Hepatocyte (in vitro differentiated cells): ENCODE data around the gene SLC15A4. TPM values are rescaled to one million over a fixed set of nuclear protein-coding genes. Genes with fewer than 3 reads are reported as not detected.
"Not testable (repeated sequence)": the region's sequence is repeated elsewhere in the genome, so short reads cannot be mapped to it uniquely, and the experiment has no call there.

Experiments
- DNase-seq: peaks from one replicate; pipeline ENCODE4 v3.0.0-alpha.2; 2016; ENCODE audit warnings: low spot score
- H2AFZ ChIP-seq: fragments of 200-600 bp; sonication (generic); 2 replicates; pipeline ENCODE4 v1.6.0; 2016; ENCODE audit warnings: antibody characterized with exemption, mild to moderate bottlenecking
- H3K27ac ChIP-seq: fragments of 200-600 bp; sonication (generic); 2 replicates; pipeline ENCODE4 v1.5.1; 2016; ENCODE audit warnings: mild to moderate bottlenecking
- H3K27me3 ChIP-seq: fragments of 200-600 bp; sonication (generic); 2 replicates; pipeline ENCODE4 v1.6.1; 2016
- H3K36me3 ChIP-seq: fragments of 200-600 bp; sonication (generic); replicated peaks from 2 replicates; pipeline ENCODE4 v1.5.1; 2016; ENCODE audit warnings: low read depth; ENCODE audit not compliant: insufficient read depth
- H3K4me1 ChIP-seq: fragments of 200-600 bp; sonication (generic); 2 replicates; pipeline ENCODE4 v1.5.1; 2016; ENCODE audit warnings: mild to moderate bottlenecking, moderate library complexity; ENCODE audit not compliant: insufficient read depth
- H3K4me2 ChIP-seq: fragments of 200-600 bp; sonication (generic); 2 replicates; pipeline ENCODE4 v1.6.0; 2016
- H3K4me3 ChIP-seq: fragments of 200-600 bp; sonication (generic); 2 replicates; pipeline ENCODE4 v1.5.1; 2016; ENCODE audit warnings: mild to moderate bottlenecking
- H3K79me2 ChIP-seq: fragments of 200-600 bp; sonication (generic); 2 replicates; pipeline ENCODE4 v1.6.0; 2017; ENCODE audit warnings: mild to moderate bottlenecking
- H3K9me2 ChIP-seq: fragments of 200-600 bp; sonication (generic); replicated peaks from 2 replicates; pipeline ENCODE4 v1.6.0; 2017; ENCODE audit warnings: mild to moderate bottlenecking; ENCODE audit not compliant: insufficient read depth
- H3K9me3 ChIP-seq: fragments of 200-600 bp; sonication (generic); 2 replicates; pipeline ENCODE4 v1.5.1; 2016; ENCODE audit warnings: low read depth, mild to moderate bottlenecking
- H4K20me1 ChIP-seq: fragments of 200-600 bp; sonication (generic); 2 replicates; pipeline ENCODE4 v1.6.0; 2016; ENCODE audit warnings: mild to moderate bottlenecking; ENCODE audit not compliant: insufficient read depth, poor library complexity, severe bottlenecking
- EZH2 ChIP-seq: fragments of 200-600 bp; sonication (generic); IDR thresholded peaks from 2 replicates; pipeline ENCODE4 v1.6.1; 2016; ENCODE audit warnings: antibody characterized with exemption, mild to moderate bottlenecking, borderline replicate concordance
- EZH2phosphoT487 ChIP-seq: fragments of 200-600 bp; sonication (generic); IDR thresholded peaks from one replicate; pipeline ENCODE4 v1.6.1; 2018; ENCODE audit warnings: antibody characterized with exemption, mild to moderate bottlenecking, low read depth, moderate library complexity; ENCODE audit not compliant: unreplicated experiment, severe bottlenecking
- WGBS: methylation state at CpG from one replicate; pipeline ENCODE4 v1.1.6; 2016; ENCODE audit warnings: low lambda C conversion rate; ENCODE audit errors: missing lambda C conversion rate; 5-methylcytosine and 5-hydroxymethylcytosine counted together
- polyA plus RNA-seq: library from polyadenylated mRNA; unstranded; fragments of >200 nt; fragmentation: Nextera tagmentation; extraction: Ambion mirVana; gene quantifications from 2 replicates; pipeline ENCODE4 v1.2.1, GENCODE V29; 2016
- total RNA-seq: library from RNA; depleted of rRNA; stranded (reverse); fragments of >200 nt; gene quantifications from 2 replicates; pipeline ENCODE4 v1.2.3, GENCODE V29; 2014
- TF ChIP-seq, protein P1 (sequence below): fragments of 200-600 bp; sonication (generic); IDR thresholded peaks from 2 replicates; pipeline ENCODE4 v1.5.1; 2016; ENCODE audit warnings: antibody characterized with exemption, mild to moderate bottlenecking; ENCODE audit not compliant: poor library complexity

Gene SLC15A4
- total and polyA plus RNA-seq, 2 experiments from 2014 or later = 33.6 to 48.5 TPM

GRCh38 chr12:128848371-128848770 lies 24.6 kb upstream of the SLC15A4 start:
- Histone ChIP-seq H3K27ac (no peak overlapping the region), H3K36me3 (no peaks in the 10 kb centered on the region), H3K4me3 (no peak overlapping the region), H3K4me2 (no peak overlapping the region), H3K27me3 (peaks cover 26% of the 10 kb centered on the region), H2AFZ (no peak overlapping the region), H4K20me1 (no peaks in the 10 kb centered on the region), H3K4me1 (no peaks in the 10 kb centered on the region), H3K9me3 (no peaks in the 10 kb centered on the region), H3K79me2 (no peaks in the 10 kb centered on the region), H3K9me2 (no peaks in the 10 kb centered on the region)
- no peak for DNase-seq
- TF ChIP-seq, protein P1, sequence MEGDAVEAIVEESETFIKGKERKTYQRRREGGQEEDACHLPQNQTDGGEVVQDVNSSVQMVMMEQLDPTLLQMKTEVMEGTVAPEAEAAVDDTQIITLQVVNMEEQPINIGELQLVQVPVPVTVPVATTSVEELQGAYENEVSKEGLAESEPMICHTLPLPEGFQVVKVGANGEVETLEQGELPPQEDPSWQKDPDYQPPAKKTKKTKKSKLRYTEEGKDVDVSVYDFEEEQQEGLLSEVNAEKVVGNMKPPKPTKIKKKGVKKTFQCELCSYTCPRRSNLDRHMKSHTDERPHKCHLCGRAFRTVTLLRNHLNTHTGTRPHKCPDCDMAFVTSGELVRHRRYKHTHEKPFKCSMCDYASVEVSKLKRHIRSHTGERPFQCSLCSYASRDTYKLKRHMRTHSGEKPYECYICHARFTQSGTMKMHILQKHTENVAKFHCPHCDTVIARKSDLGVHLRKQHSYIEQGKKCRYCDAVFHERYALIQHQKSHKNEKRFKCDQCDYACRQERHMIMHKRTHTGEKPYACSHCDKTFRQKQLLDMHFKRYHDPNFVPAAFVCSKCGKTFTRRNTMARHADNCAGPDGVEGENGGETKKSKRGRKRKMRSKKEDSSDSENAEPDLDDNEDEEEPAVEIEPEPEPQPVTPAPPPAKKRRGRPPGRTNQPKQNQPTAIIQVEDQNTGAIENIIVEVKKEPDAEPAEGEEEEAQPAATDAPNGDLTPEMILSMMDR = no peak
- TF ChIP-seq EZH2 (no peak), EZH2phosphoT487 (no peak)
- WGBS = 97% methylated on average over 14 of the region's 14 CpGs

GRCh38 chr12:128846671-128847070 lies 22.9 kb upstream of the SLC15A4 start:
- H3K9me2 ChIP-seq, H3K36me3 ChIP-seq, H3K9me3 ChIP-seq, H3K27ac ChIP-seq, H2AFZ ChIP-seq, DNase-seq, H3K4me2 ChIP-seq, H3K4me3 ChIP-seq, H3K79me2 ChIP-seq, H4K20me1 ChIP-seq, H3K4me1 ChIP-seq: not testable (repeated sequence)
- peaks cover 11% of the 10 kb centered on the region for H3K27me3 ChIP-seq
- WGBS = 94% methylated on average over 12 of the region's 27 CpGs

- H2AFZ ChIP-seq = no peak overlapping the region
- no peaks in the 10 kb centered on the region for H3K36me3 ChIP-seq
- H3K27me3 ChIP-seq = no peaks in the 10 kb centered on the region
- no peak overlapping the region for H3K27ac ChIP-seq
- H3K9me3 ChIP-seq = no peaks in the 10 kb centered on the region
- H4K20me1 ChIP-seq = no peaks in the 10 kb centered on the region
- no peak overlapping the region for H3K4me2 ChIP-seq
- TF ChIP-seq EZH2phosphoT487 = no peak
- TF ChIP-seq EZH2 = no peak
- TF ChIP-seq, protein P1 = no peak
- H3K4me3 ChIP-seq = no peak overlapping the region
- DNase-seq = no peak
- no peaks in the 10 kb centered on the region for H3K4me1 ChIP-seq
- no peaks in the 10 kb centered on the region for H3K9me2 ChIP-seq
- no peaks in the 10 kb centered on the region for H3K79me2 ChIP-seq
- WGBS = 59% methylated on average over 11 of the region's 11 CpGs
Observed at GRCh38 chr12:128844031-128844635, 20.4 kb upstream of the SLC15A4 start.

DNA sequence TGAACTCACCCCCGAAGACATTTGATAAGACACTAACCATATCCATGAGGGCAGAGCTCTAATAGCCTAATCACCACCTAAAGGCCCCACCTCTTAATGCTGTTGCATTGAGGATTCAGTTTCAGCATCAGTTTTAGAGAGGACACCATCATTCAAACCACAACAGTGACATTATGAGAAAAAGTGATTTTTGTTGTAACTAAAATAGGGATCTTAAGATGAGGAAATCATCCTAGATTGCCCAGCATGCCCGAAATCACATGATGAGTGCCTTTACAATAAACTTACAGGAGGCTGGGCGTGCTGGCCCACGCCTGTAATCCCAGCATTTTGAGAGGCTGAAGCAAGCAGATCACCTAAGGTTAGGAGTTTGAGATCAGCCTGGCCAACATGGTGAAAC lies 19.8 kb upstream of the SLC15A4 start:
- Histone ChIP-seq H3K9me3 (no peaks in the 10 kb centered on the region), H3K27me3 (no peaks in the 10 kb centered on the region), H3K4me3 (no peak overlapping the region), H3K9me2 (no peaks in the 10 kb centered on the region), H4K20me1 (no peaks in the 10 kb centered on the region), H3K4me1 (no peaks in the 10 kb centered on the region), H3K36me3 (no peaks in the 10 kb centered on the region), H3K27ac (no peak overlapping the region), H3K4me2 (no peak overlapping the region), H2AFZ (no peak overlapping the region), H3K79me2 (no peaks in the 10 kb centered on the region)
- WGBS = 89% methylated on average over 4 of the region's 4 CpGs
- no peak for DNase-seq
- no peak for TF ChIP-seq EZH2
- TF ChIP-seq, protein P1 = no peak
